ENCODE measurements around the gene CPEB1.
A peak's percentile ranks its signal among the peaks of the same experiment; 100 is the strongest.

CPEB1 gene

GRCh38 chr15:82621970-82622369, 25.2 kb downstream of the CPEB1 start:
- TF ChIP-seq ZFX (IDR thresholded peaks at IDR 0.05) = no peak
- peak; percentile 25 for TF ChIP-seq CTCF (conservative IDR thresholded peaks at IDR 0.05)
- no peak overlapping the region for H3K27ac ChIP-seq

GRCh38 chr15:82613747-82614146, 33.4 kb downstream of the CPEB1 start:
- H3K27ac ChIP-seq = no peak overlapping the region
- TF ChIP-seq ZFX (IDR thresholded peaks at IDR 0.05) = no peak
- TF ChIP-seq CTCF (conservative IDR thresholded peaks at IDR 0.05) = no peak

GRCh38 chr15:82611348-82611747, 35.8 kb downstream of the CPEB1 start:
- H3K27ac ChIP-seq = no peak overlapping the region
- no peak for TF ChIP-seq ZFX (IDR thresholded peaks at IDR 0.05)
- no peak for TF ChIP-seq CTCF (conservative IDR thresholded peaks at IDR 0.05)

- no peak overlapping the region for H3K27ac ChIP-seq
- no peak for TF ChIP-seq ZFX (IDR thresholded peaks at IDR 0.05)
- TF ChIP-seq CTCF (conservative IDR thresholded peaks at IDR 0.05) = no peak
Observed at GRCh38 chr15:82602195-82602594, 45.0 kb downstream of the CPEB1 start.

- TF ChIP-seq CTCF (conservative IDR thresholded peaks at IDR 0.05) (no peak), ZFX (IDR thresholded peaks at IDR 0.05) (no peak)
- no peak overlapping the region for H3K27ac ChIP-seq
Observed at GRCh38 chr15:82599862-82600261, 47.3 kb downstream of the CPEB1 start.

- TF ChIP-seq ZFX (IDR thresholded peaks at IDR 0.05) (no peak), CTCF (conservative IDR thresholded peaks at IDR 0.05) (no peak)
- no peak overlapping the region for H3K27ac ChIP-seq
Observed at GRCh38 chr15:82597815-82598214, 49.3 kb downstream of the CPEB1 start.

- no peak overlapping the region for H3K27ac ChIP-seq
- TF ChIP-seq ZFX (IDR thresholded peaks at IDR 0.05) = no peak
- TF ChIP-seq CTCF (conservative IDR thresholded peaks at IDR 0.05) = no peak
Observed at GRCh38 chr15:82595766-82596165, 51.4 kb downstream of the CPEB1 start.

All from C4-2B (cell line).